Trophoblast cell (in vitro differentiated cells and primary cell): ENCODE results near the gene HOMER2.

Experiments used
- DNase-seq, 2 donors: peaks; one replicate each; pipeline ENCODE4 v3.0.0-alpha.2; 2016
- H2AFZ ChIP-seq: 2 replicates; pipeline ENCODE4 v1.6.1; 2013; ENCODE audit warnings: low read length, moderate library complexity, mild to moderate bottlenecking; ENCODE audit not compliant: insufficient read depth, poor library complexity
- H2AK5ac ChIP-seq: 2 replicates; pipeline ENCODE4 v1.6.1; 2013; ENCODE audit warnings: mild to moderate bottlenecking, low read length
- H2BK120ac ChIP-seq: 2 replicates; pipeline ENCODE4 v1.6.1; 2013; ENCODE audit warnings: low read length, mild to moderate bottlenecking, moderate library complexity; ENCODE audit not compliant: insufficient read depth, poor library complexity
- H2BK12ac ChIP-seq: 2 replicates; pipeline ENCODE4 v1.6.1; 2013; ENCODE audit warnings: mild to moderate bottlenecking, low read length, moderate library complexity
- H2BK5ac ChIP-seq: 2 replicates; pipeline ENCODE4 v1.6.1; 2013; ENCODE audit warnings: low read length, low read depth, moderate library complexity, mild to moderate bottlenecking; ENCODE audit not compliant: poor library complexity
- H3K14ac ChIP-seq: 2 replicates; pipeline ENCODE4 v1.6.1; 2013; ENCODE audit warnings: mild to moderate bottlenecking, low read length
- H3K18ac ChIP-seq: 2 replicates; pipeline ENCODE4 v1.6.1; 2013; ENCODE audit warnings: mild to moderate bottlenecking, low read length
- H3K23ac ChIP-seq: 2 replicates; pipeline ENCODE4 v1.6.1; 2013; ENCODE audit warnings: low read length
- H3K27ac ChIP-seq: 2 replicates; pipeline ENCODE4 v1.5.1; 2013; ENCODE audit warnings: low read depth, mild to moderate bottlenecking, inconsistent platforms, low read length, moderate library complexity
- H3K27me3 ChIP-seq: 2 replicates; pipeline ENCODE4 v1.6.1; 2013; ENCODE audit warnings: inconsistent platforms, mild to moderate bottlenecking, low read length, moderate library complexity; ENCODE audit not compliant: insufficient read depth
- H3K36me3 ChIP-seq, 2 experiments: 1 replicate in 1 of 2; 2 replicates in 1 of 2; pipeline ENCODE4 v1.6.1; 2013; ENCODE audit warnings: low read length in 2 of 2, mild to moderate bottlenecking in 2 of 2, moderate library complexity in 1 of 2; ENCODE audit not compliant: insufficient read depth in 2 of 2, control insufficient read depth in 1 of 2
- H3K4ac ChIP-seq: 2 replicates; pipeline ENCODE4 v1.6.1; 2013; ENCODE audit warnings: low read depth, mild to moderate bottlenecking, low read length, moderate library complexity
- H3K4me1 ChIP-seq, 2 experiments: 1 replicate in 1 of 2; 2 replicates in 1 of 2; pipeline ENCODE4 v1.6.1; 2013; ENCODE audit warnings: low read length in 2 of 2, mild to moderate bottlenecking in 2 of 2, moderate library complexity in 1 of 2; ENCODE audit not compliant: insufficient read depth in 2 of 2, control insufficient read depth in 1 of 2
- H3K4me2 ChIP-seq: 2 replicates; pipeline ENCODE4 v1.6.1; 2013; ENCODE audit warnings: inconsistent platforms, mild to moderate bottlenecking, low read length, moderate library complexity
- H3K4me3 ChIP-seq: 2 replicates; pipeline ENCODE4 v1.5.1; 2013; ENCODE audit warnings: mild to moderate bottlenecking, low read depth, low read length, inconsistent platforms
- H3K79me1 ChIP-seq: one replicate; pipeline ENCODE4 v1.6.1; 2013; ENCODE audit warnings: low read length
- H3K79me2 ChIP-seq: 2 replicates; pipeline ENCODE4 v1.6.1; 2013; ENCODE audit warnings: low read length, mild to moderate bottlenecking; ENCODE audit not compliant: control insufficient read depth, insufficient read depth, poor library complexity
- H3K9ac ChIP-seq: 2 replicates; pipeline ENCODE4 v1.6.1; 2013; ENCODE audit warnings: mild to moderate bottlenecking, low read length
- H3K9me3 ChIP-seq: 2 replicates; pipeline ENCODE4 v1.6.1; 2013; ENCODE audit warnings: low read depth, mild to moderate bottlenecking, control low read depth, inconsistent platforms, low read length; ENCODE audit not compliant: insufficient read depth
- H4K12ac ChIP-seq: 2 replicates; pipeline ENCODE4 v1.6.1; 2013; ENCODE audit warnings: low read depth, mild to moderate bottlenecking, low read length, moderate library complexity
- H4K8ac ChIP-seq: 2 replicates; pipeline ENCODE4 v1.6.1; 2013; ENCODE audit warnings: low read depth, mild to moderate bottlenecking, low read length, moderate library complexity
- H4K91ac ChIP-seq: one replicate; pipeline ENCODE4 v1.6.1; 2013; ENCODE audit warnings: low read depth, mild to moderate bottlenecking, low read length, moderate library complexity
- WGBS: extraction: QIAGEN DNeasy Blood & Tissue Kit; methylation state at CpG from one replicate; pipeline ENCODE4 v1.1.7; 2013; ENCODE audit warnings: missing lambda C conversion rate; ENCODE audit not compliant: insufficient read length, insufficient coverage; ENCODE audit errors: extremely low coverage; 5-methylcytosine and 5-hydroxymethylcytosine counted together

The HOMER2 gene

DNA sequence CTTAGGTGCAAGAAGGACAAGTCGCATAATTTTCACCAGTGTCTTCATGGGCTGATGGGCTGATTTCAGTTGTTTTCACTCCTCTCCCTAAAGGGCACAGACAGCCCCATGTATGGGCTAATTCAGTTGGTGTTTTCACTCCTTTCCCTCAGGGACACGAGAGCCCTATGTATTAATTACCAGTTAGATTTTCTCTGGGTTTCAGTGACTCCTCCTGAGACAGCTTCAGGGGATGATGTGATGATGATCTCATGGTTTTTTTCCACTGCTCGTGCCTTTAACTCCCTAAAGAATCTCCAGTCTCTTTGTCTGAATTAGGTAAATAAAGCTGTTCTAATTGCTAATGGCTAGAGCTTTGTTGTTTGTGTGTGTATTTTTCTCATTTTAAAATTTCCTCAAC is 43.4 kb upstream of the HOMER2 start:
- Histone ChIP-seq H3K27me3 (no peaks in the 10 kb centered on the region), H3K23ac (no peak overlapping the region), H3K4me1 (no peaks in the 10 kb centered on the region), H3K9me3 (peaks cover 2% of the 10 kb centered on the region), H3K79me1 (no peaks in the 10 kb centered on the region), H3K18ac (no peak overlapping the region), H2BK12ac (no peak overlapping the region), H3K27ac (no peak overlapping the region), H2AFZ (no peak overlapping the region), H4K12ac (no peak overlapping the region), H3K9ac (no peak overlapping the region), H3K4me2 (no peak overlapping the region), H2BK5ac (no peak overlapping the region), H4K91ac (no peak overlapping the region), H3K4ac (no peak overlapping the region), H4K8ac (no peak overlapping the region), H3K79me2 (no peaks in the 10 kb centered on the region), H3K36me3 (no peaks in the 10 kb centered on the region), H3K14ac (no peak overlapping the region), H2BK120ac (no peak overlapping the region), H2AK5ac (no peak overlapping the region), H3K4me3 (no peak overlapping the region)
- WGBS: no CpG with 5 or more reads among the region's 3 CpGs
- DNase-seq: no peak

DNA sequence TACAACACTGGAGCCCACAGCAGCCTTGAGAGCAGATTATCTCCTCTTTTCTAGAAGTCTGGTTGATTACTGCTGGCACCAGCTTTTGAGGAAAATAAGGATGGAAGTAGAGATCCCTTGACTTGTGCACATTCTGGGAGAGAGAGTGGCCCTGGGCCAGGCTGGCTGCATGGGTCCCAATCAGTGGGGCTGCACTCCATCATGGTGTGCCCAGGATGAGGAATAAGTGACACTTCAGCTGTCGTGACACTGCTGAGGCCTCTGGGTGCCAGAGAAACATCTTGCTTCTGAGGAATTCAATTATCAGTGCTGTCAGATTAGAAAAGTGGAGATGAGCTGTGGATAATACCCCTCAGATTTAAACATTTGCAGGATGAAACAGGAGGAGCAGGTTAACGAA is 42.6 kb upstream of the HOMER2 start:
- no peaks in the 10 kb centered on the region for H3K79me1 ChIP-seq
- DNase-seq: no peak
- H3K27ac ChIP-seq: no peak overlapping the region
- H2AK5ac ChIP-seq: no peak overlapping the region
- no peaks in the 10 kb centered on the region for H3K27me3 ChIP-seq
- no peak overlapping the region for H4K8ac ChIP-seq
- no peak overlapping the region for H2BK5ac ChIP-seq
- H2BK120ac ChIP-seq: no peak overlapping the region
- H4K91ac ChIP-seq: no peak overlapping the region
- no peak overlapping the region for H3K4ac ChIP-seq
- no peak overlapping the region for H3K9ac ChIP-seq
- H2AFZ ChIP-seq: no peak overlapping the region
- H4K12ac ChIP-seq: no peak overlapping the region
- H3K4me1 ChIP-seq: no peaks in the 10 kb centered on the region
- H3K4me3 ChIP-seq: no peak overlapping the region
- no peak overlapping the region for H3K18ac ChIP-seq
- WGBS: no CpG with 5 or more reads among the region's 2 CpGs
- peaks cover 2% of the 10 kb centered on the region for H3K9me3 ChIP-seq
- no peaks in the 10 kb centered on the region for H3K36me3 ChIP-seq
- no peak overlapping the region for H2BK12ac ChIP-seq
- H3K4me2 ChIP-seq: no peak overlapping the region
- no peak overlapping the region for H3K23ac ChIP-seq
- no peak overlapping the region for H3K14ac ChIP-seq
- no peaks in the 10 kb centered on the region for H3K79me2 ChIP-seq

DNA sequence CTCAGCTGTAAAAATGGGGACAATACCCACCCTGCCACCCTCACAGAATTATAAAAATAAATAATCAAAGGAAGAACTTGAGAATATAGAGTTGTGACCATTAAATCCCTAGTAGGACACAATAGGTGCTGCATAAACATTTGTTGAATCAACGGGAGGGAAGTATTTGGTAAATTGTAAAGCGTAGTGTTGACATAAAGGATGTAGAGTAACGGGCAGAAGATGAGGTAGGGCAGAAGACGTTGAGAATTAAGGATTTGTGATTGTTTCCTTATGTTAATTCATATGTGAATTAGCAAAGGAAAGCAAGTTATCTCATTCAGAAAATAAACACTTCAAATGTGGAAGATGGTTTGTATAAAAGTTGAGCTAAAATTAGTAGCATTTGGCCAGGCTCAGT is 40.6 kb upstream of the HOMER2 start:
- Histone ChIP-seq H3K9me3 (no peaks in the 10 kb centered on the region), H3K27ac (no peak overlapping the region), H4K12ac (no peak overlapping the region), H2BK12ac (no peak overlapping the region), H2BK5ac (no peak overlapping the region), H3K4me3 (no peak overlapping the region), H3K36me3 (peaks cover 3 to 4% of the 10 kb centered on the region in 2 experiments), H3K4me1 (no peaks in the 10 kb centered on the region), H4K8ac (no peak overlapping the region), H3K79me1 (no peaks in the 10 kb centered on the region), H2AK5ac (no peak overlapping the region), H3K9ac (no peak overlapping the region), H3K27me3 (no peaks in the 10 kb centered on the region), H3K18ac (no peak overlapping the region), H3K4ac (no peak overlapping the region), H4K91ac (no peak overlapping the region), H3K79me2 (no peaks in the 10 kb centered on the region), H3K4me2 (no peak overlapping the region), H3K14ac (no peak overlapping the region), H2AFZ (no peak overlapping the region), H3K23ac (no peak overlapping the region), H2BK120ac (no peak overlapping the region)
- DNase-seq: no peak
- 100% methylated on average over 4 of the region's 4 CpGs for whole genome bisulfite sequencing

DNA sequence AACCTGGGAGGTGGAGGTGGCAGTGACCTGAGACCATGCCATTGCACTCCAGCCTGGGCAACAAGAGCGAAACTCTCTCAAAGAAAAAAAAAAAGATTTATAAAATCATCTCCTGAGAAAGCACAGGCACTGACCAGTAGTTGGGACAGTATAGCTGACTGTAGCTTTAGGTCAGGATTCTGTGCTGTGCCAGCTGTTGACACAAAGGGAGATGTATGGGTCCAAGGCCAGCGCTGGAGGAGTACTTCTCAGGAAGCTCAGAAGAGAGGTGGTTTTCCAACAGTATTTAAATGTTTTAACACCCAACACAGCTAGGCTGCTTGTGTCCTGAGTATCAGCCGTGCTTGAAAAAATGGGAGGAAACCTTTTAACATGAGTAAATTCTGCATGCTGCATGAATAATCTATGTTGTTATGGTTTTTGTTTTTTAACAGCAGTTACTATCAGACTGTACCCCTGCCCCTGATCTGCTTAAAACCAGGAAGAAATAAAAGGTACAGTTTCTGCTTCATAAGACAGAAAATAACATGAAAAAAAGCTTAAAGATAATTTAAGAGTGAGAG is 40.0 kb upstream of the HOMER2 start:
- Histone ChIP-seq H3K9ac (no peak overlapping the region), H2AFZ (no peak overlapping the region), H4K12ac (no peak overlapping the region), H3K18ac (no peak overlapping the region), H3K4me2 (no peak overlapping the region), H3K27me3 (no peaks in the 10 kb centered on the region), H3K23ac (no peak overlapping the region), H3K4me1 (no peaks in the 10 kb centered on the region), H3K79me2 (no peaks in the 10 kb centered on the region), H4K8ac (no peak overlapping the region), H3K79me1 (no peaks in the 10 kb centered on the region), H3K14ac (no peak overlapping the region), H3K27ac (no peak overlapping the region), H3K4ac (no peak overlapping the region), H3K9me3 (no peaks in the 10 kb centered on the region), H2AK5ac (no peak overlapping the region), H2BK120ac (no peak overlapping the region), H3K4me3 (no peak overlapping the region), H2BK5ac (no peak overlapping the region), H4K91ac (no peak overlapping the region), H3K36me3 (peaks cover 5 to 9% of the 10 kb centered on the region in 2 experiments), H2BK12ac (no peak overlapping the region)
- no peak for DNase-seq
- no CpG with 5 or more reads among the region's 3 CpGs for WGBS
